ENCODE data around the gene SYNE1. TPM values are rescaled to one million over a fixed set of nuclear protein-coding genes. Genes with fewer than 3 reads are reported as not detected.

Gene SYNE1
- total RNA-seq, 1 experiment from 2014 or later = 20.9 TPM

DNA sequence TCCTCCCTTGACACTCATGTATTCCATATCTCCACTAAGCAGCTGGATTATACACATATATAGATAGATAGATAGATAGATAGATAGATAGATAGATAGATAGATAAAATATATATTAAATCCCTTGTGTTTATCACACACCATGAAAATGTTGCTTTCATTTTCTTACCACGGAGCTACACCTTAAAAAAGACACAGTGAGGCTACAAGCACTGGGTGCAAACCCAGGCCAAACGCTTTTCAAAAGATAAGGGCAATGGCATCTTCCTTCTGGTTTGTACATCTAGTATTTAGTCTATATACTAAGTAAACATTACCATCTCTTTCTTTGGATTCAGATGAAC lies 452.6 kb downstream of the SYNE1 start:
- DNase-seq (ENCODE audit: low read depth) = no peak

DNA sequence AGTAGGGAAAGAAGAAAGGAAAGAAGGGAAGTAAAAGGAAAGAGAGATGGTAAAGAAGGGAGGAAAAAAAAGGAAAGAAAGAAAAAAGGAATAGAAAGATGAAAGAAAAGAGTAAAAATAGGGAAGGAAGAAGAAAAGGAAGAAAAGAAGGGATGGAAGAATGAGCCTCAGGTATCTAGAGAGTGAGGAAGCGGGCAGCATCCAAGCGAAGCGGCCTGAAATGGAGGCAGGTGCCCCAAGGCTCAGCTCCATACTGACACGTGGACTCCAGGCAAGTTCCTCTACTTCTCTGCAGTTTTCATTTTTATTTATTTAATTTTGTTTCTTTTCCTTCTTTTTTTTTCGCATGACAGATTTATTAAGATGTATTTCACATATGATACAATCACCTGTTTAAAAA lies 456.6 kb downstream of the SYNE1 start:
- DNase-seq (ENCODE audit: low read depth) = no peak

DNA sequence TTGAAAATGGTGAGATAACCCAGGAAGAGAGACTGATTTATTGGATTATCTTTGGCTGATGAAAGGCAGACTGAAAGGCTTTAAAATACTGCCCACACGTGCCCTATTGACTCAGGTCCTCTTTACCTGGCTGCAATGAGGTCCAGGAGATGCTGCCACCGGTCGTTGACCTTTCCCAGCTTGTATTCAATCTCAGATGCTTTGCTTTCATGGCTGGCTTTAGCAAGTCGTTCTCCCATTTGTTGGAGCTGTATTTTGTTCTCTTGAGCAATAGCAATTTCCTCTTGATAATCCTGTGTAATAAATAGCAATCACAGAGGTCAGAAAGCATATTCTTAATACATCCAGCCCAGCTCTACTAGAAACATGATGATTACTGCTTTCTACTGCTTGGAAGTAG lies 460.9 kb downstream of the SYNE1 start:
- no peak for DNase-seq (ENCODE audit: low read depth)

DNA sequence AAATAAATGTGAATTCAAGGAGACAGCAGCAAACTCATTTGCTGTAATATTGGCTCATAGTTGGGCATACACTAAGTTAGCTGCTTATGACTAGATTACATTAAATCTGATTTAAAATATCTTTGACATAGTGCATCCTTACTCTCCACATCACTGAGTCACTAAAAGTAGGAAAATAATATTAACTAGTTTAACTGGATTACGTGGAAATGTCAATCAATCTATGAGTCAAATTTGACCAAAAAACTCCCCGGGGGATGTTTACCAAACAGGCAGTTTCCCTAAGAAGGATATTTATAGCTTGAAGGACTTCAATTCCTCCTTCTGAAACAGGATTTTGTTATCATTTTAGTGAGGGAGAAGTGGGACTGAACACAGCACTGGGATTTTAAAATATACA lies 463.2 kb downstream of the SYNE1 start:
- DNase-seq (ENCODE audit: low read depth) = peak; percentile 9

DNA sequence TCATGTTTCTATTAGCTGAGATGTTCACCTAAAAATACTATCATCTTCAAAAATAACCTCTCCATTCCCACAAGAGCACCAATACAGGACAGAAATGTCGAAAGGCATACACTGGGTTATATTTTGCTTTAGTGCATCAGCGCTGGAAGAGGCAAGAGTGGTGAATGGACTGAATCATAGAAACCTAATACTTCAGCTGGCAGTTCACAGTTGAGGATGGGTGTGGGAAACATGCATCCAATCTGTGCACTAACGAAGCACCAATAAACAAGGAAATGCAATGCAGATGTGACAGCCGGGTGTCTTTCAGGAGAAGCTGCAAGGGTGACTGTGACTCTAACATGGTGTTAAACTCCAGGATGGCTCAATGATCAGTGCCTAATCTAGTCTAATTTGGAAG lies 463.8 kb downstream of the SYNE1 start:
- no peak for DNase-seq (ENCODE audit: low read depth)

DNA sequence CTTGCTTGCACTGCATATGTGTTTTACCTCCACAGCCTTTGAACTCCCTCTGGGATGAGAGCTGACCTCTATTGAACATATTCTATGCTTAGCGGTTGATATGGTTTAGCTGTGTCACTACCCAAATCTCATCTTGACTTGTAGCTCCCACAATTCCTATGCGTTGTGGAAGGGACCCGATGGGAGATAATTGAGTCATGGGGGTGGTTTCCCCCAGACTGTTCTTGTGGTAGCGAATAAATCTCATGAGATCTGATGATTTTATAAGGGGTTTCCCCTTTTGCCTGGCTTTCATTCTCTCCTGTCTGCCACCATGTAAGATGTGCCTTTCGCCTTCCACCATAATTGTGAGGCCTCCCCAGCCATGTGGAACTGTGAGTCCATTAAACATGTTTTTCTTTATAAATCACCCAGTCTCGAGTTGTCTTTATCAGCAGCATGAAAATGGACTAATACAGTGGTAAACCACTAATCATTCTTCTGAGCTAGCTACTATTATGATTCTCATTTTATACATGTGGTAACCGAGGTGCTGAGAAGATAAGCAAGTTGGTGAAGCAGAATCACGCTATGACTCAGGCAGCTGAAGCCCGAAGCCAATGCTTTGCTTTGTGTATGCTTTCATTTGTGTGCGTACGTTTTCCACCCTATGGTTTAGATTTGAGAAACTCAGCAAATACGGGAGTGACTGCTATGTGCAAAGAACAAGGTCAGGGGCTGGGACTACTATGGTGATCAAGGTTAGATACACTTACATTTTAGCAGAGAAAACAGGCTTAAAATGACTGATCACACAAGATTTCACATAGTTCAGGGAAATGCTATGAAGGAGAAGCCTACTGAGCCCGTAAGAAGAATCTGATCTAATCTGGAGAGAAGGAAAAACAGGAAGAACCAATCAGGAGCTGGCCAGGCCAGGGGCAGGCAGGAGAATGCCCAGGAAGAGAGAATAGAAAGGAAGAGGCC lies 466.2 kb downstream of the SYNE1 start:
- no peak for DNase-seq (ENCODE audit: low read depth)

DNA sequence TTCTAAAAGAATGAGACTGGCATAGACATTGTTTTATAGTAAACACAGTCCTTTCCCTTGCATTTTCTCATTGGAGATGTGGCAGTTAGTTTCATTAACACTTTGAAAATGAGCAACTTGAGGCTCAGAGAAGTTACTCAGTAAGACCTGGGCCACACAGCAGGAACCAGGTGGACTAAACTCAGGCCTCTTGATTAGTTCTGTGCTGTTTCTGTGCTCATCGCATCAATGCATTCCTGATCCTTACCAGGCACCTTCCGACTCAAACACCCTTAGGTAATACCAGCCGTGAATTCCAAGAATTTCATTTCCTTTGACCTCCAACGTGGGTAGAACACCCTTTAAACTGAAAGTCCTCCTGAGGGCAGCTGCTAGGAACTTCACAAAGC lies 466.9 kb downstream of the SYNE1 start:
- no peak for DNase-seq (ENCODE audit: low read depth)

DNA sequence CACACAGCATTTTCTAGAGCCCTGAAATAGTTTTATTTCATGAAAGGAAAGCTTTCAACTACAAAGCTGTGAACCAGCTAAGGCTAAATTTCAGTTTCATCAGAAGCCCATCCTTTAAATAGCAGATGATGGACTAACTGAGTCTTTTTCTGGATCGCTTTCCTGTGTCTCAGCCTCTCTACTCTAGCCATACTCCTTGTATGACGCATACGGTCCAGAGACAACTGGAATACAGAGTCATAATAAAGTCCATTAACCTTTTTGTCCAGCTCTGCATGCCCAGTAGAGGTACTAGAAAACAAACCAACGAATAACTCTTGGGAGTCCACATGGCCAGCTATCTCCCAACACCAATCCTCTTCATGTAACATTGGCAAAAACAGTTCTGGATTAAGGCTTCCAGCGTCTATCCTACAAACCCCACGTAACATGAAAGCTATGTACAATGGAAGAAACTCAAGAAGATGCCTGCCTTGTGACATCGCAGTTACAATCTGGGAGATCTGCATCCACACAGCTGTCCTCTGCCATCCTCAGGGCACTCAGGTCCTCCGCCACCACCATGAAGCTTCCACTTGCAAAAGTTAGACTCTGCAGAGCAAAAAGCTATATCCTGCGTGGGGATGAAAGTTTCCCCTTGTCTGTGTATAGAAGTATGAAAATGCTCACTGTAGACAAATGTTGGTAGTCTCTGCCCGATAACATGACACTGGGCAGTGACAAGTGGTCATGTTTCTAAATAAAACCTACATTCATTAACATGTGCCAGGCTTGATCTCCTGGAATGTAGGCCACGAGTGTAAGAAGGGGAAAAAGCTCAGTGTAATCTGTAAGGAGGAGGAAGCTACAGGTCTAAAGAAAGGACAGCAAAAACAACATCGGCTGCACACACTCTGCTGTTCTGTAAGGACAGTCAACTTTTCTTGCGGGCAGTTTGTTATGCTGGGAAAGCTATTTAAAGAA lies 469.2 kb downstream of the SYNE1 start:
- no peak for DNase-seq (ENCODE audit: low read depth)

DNA sequence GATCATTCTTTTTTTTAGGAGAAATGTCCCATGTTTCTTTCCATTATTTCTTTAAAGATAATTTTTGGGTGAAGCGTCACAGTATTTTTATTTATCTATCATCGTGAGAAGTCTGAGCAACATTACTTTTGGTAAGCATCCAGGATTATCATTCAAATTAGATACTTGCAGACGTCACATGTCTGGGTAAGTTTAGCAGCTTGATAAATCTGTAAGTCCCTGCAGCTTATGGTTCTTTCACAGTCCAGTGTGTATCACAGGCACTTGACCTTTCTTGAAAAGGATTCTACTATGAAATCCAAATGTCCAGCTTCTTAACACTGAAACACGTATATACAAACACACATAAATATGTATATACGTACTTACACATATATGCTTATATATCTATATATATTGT lies 470.3 kb downstream of the SYNE1 start:
- no peak for DNase-seq (ENCODE audit: low read depth)

DNA sequence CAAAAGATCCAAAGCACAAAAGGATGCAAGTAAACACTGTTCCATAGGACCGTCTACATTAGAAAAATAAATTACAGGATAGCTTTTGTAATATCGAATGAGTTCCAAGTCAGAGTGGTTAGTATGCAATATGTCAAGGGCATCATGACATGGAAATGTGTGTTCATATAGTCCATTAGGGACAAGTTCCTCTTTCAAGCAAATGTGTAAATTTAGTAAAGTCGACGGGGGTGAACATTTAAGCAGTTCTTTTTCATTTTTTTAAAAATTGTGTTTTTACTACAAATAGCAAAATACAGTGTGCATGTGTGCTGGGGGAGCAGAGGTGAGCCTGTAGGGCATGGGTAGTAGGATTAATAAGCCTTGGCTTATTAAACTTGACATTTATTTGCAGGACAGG lies 470.7 kb downstream of the SYNE1 start:
- DNase-seq (ENCODE audit: low read depth) = no peak

DNA sequence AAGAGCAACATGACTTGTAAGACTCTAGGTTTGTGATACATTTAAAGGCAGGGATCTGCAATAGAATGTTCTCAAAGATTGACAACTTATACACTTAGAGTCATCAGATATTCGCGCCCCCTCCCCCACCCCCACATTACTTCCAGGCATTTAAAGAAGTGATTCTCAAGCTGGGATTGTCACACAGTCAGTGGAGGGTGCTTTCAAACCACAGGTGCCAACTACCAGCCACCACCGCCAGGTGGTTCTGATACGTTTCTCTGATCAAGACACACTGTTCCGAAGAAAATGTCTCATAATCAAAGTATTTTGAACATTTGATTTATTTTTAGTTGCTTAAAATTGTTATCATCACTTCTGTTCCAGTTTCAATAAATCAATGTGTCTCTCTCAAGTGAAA lies 472.2 kb downstream of the SYNE1 start:
- DNase-seq (ENCODE audit: low read depth) = no peak

DNA sequence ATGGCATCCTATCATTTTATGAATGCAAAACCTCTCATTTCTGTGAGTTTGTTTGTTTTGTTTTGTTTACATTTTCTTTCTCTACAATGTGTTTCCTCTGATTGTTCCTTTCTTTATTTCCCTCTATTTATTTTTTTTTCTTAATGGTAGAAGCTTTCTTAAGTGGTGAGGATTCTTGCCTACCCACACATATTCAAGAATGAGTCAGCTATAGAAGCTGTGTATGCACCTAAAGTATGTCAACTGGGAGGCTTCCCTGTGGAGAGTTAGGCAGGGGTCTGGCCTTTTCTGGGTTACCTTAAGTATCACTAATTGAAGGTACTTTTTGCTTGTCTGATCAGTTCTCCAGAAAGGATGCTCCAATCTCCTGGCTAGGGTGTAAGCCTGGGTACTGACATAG lies 475.7 kb downstream of the SYNE1 start:
- DNase-seq (ENCODE audit: low read depth) = peak; percentile 37

DNA sequence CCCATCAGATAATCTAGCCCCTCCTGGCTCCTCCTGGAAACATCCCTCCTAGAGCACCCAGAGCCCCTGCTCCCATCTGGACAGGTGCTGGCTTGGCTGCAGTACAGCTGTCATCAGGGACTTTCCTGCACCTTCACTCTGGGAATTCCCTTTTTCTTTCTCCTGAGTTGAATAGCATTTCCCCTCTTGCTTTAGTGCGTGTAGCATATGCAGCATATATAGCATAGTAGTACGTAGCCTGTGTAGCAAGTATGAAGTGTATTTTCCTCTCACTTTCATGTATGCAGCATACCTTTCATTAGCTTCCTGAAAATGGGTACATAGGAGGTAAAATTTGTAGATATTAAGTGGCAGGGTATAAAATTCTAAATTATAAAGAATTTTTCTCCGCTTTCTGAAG lies 476.8 kb downstream of the SYNE1 start:
- DNase-seq (ENCODE audit: low read depth) = no peak

DNA sequence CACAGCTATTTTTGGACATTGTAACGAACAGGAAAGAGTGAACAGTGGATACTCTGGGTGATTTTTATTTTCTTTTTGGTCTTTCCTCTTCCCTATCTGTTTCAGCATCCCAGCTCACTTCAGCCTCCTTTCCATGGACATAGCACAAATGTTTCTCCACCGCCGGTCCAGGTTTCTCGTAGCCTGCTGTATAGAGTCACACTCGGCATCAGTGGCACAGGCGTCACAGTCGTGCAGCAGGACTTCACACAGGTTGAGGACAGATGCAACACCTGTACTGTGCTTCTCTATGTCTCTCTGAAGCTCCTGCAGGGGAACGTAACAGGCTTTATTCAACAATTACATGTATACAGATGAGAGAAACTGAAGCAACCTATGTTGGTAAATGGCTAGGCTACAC lies 481.4 kb downstream of the SYNE1 start:
- DNase-seq (ENCODE audit: low read depth) = no peak

DNA sequence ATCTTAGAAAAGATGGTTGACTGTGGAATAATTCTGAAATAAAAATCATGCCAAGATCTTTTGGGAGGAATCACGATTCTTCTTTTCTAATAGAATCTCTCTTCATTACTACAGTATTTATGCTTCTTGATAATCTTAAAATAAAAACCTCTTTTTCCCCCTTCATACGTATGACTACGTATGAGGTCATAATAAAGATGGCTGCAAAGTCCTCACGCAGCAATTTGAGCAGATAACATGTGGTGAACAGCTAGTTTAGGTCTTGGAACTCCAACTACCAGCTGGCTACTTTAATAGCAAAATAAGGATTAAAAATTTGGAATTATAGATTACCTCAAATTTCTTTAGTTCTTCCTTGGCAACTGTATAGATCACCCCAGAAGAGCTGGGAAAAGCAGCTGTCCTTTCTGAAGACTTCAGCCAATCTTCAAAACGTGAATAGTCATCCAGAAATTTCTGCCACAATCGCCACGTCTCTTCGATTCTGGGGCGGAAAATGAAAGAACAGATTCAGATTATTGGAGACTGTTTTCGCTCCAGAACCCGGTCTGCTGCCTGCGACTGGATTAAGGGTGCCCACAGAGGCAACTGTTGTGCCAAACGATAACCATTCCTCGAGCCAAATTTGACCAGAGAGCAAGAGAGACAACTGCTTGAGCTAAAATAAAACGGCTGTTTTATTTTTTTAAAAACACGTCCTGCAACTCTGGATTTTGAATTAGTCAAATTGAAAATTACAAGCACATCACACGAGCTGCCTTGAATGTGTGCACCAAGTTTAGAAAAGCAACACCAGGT lies 482.4 kb downstream of the SYNE1 start:
- no peak for DNase-seq (ENCODE audit: low read depth)

DNA sequence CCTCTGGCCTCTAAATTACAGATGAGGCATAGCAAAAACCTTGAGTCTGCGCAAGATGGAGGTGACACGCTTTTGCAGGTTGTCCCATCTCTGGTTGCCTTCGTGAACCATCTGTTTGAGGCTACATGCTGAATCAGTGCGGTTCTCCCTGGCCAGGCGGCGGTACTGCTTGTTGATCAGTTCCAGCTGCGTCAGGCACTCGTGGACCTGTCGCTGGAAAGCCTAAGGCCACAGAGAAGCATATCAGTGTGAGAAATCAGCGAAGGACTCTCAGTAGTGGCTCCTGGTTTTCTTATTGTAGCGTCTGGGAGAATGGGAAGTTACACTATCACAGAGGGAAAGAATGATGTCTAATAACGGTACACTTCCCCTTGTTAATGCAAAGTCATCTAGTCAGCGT lies 485.2 kb downstream of the SYNE1 start:
- DNase-seq (ENCODE audit: low read depth) = no peak

DNA sequence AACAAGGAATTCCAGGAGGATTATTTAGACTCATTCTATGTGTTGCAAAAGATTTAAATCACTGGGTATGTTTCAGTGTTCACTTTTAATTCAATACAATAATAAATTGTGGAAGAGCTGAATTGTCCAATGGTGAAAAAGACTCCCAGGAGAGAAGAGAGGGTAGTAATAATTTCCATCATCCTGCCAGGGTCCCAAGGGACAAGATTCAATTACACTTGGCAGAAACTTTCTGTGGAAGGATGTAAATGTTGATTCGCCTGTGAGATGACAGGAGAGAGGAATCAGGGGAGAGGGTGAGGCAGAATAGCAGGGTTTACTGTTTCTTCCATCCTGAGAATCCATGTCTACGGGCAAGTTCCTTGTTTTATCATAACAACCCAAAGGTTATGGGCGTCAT lies 487.0 kb downstream of the SYNE1 start:
- DNase-seq (ENCODE audit: low read depth) = no peak

DNA sequence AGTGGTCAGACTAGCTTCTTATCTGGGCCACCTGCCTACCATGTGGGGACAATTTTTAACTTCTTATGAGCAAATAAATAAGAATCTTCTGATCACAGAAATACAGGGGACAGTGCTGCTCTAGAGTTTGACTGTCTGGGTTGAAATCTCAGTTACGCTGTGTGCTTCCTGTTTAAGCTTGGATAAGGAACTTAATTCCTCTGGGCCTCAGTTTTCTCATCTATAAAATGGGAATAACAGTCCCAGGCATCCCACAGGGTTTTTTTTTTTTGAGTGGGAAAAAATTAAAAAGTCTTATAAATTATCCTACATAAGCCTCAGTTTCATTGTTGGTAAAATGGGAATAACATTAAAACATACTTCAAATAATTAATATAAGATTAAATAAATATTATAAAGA lies 488.8 kb downstream of the SYNE1 start:
- no peak for DNase-seq (ENCODE audit: low read depth)

DNA sequence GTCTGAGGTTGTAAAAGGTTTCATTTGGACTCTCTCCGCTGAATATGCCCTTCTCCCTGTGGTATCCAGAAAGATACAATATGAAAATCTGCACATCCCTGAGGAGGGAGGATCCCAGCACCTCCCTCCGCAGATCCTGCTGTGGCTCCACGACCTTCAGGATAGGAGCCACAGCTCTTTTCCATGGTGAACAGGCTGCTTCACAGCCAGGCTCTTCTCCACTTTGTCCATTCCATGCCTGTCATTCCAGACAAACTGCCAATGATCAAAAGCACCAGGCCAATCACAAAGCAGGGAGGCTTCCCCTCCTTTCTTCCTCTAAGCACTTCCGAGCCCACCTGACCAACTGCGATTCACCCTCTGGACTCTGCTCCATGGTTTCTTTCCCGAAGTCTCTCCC lies 489.9 kb downstream of the SYNE1 start:
- DNase-seq (ENCODE audit: low read depth) = no peak

DNA sequence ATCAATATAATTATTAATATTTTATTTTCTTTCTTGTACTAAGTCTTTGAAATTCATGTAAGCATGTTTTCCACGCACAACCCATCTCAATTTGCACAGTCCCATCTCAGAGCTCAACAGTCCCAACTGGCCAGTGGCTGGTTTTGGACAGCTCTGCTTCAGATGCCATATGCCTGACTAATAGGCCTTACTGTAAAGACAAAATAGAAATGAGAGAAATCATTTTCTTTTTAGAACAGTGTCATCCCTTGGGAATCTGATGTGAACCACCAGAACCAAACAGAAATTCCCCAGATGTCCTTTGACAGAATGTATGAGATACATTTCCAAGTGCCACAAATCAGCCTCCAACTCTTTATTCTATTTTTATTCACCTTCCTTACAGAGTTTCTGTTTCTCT lies 490.8 kb downstream of the SYNE1 start:
- peak; percentile 76 for DNase-seq (ENCODE audit: low read depth)

DNA sequence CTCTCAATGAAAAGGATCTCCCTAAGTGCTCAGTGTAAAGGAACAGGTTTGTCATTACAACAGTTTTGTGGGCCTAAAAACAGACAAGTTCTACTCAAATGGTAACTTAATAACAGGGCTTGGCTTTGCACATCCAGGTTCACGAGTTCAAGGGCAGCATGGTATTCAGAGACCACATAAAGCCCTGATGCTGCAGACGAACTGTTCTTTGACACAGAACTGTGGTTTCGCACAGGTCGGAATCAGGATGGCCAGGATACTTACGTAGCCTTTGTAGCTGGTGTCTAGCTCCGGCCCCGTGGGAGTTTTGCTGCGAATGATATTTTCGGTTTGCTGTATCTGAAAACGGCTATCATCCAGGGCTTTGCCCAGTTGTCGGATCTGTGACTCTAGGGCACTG lies 493.8 kb downstream of the SYNE1 start:
- DNase-seq (ENCODE audit: low read depth) = no peak

DNA sequence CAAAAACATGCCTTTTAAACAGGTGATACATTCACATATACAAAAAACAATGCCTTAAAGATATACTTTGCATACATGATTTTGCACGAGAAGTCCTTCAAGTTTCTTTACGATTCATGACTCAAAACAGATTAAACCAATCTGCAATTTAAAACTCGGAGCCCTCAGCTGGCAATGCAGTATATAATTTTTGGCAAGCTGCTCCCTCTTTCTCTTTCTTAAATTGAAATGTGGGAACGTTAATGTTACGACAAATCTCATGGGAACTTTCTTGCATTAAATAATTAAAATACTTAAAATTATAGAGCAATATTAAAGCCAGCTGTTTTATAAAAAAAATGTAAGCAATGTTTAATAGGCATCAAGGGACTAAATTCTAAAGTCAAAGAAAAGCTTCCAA lies 495.1 kb downstream of the SYNE1 start:
- DNase-seq (ENCODE audit: low read depth) = no peak
